IMR-90 (cell line): ENCODE data around the gene MFRP. TPM values are rescaled to one million over a fixed set of nuclear protein-coding genes. Genes with fewer than 3 reads are reported as not detected.

Experiments
- ATAC-seq: fragments of 200-7000 bp; cut with Tn5 transposase; 2 replicates; pipeline ENCODE4 v1.9.1; 2020; ENCODE audit warnings: low read depth, mild to moderate bottlenecking, moderate library complexity
- BruUV-seq: library from RNA; stranded (reverse); fragments of 400-500 nt; replicated peaks from 2 replicates; lab custom pipeline; 2021; lab: Mats Ljungman, UMichigan
- CTCF ChIA-PET: fragments of 300-600 bp; formaldehyde crosslinking; extraction: SDS; loops from one replicate; lab custom pipeline; 2021; ENCODE audit warnings: antibody characterized with exemption; lab: Yijun Ruan, JAX
- POLR2A ChIA-PET: fragments of 300-600 bp; sonication (Branson Sonifier 250); formaldehyde crosslinking; loops from one replicate; lab custom pipeline; 2022; ENCODE audit warnings: antibody characterized with exemption; ENCODE audit not compliant: unreplicated experiment; lab: Charles Lee
- DNase-seq: peaks from one replicate; pipeline ENCODE4 v3.0.0; 2013
- H2AFZ ChIP-seq: replicated peaks from 2 replicates; pipeline ENCODE3; 2013; ENCODE audit warnings: low read length, mild to moderate bottlenecking; ENCODE audit not compliant: poor library complexity
- H2AK5ac ChIP-seq: 2 replicates; pipeline ENCODE4 v1.6.1; 2013; ENCODE audit warnings: low read depth, low read length, inconsistent platforms
- H2AK9ac ChIP-seq: replicated peaks from 2 replicates; pipeline ENCODE3; 2013; ENCODE audit warnings: mild to moderate bottlenecking, low read depth, low read length, moderate library complexity; ENCODE audit not compliant: poor library complexity
- H2BK120ac ChIP-seq: 2 replicates; pipeline ENCODE4 v1.6.1; 2013; ENCODE audit warnings: low read depth, low read length, inconsistent platforms
- H2BK15ac ChIP-seq: 3 replicates; pipeline ENCODE4 v1.6.1; 2013; ENCODE audit warnings: low read depth, low read length, inconsistent platforms
- H2BK20ac ChIP-seq: 2 replicates; pipeline ENCODE4 v1.6.1; 2013; ENCODE audit warnings: low read depth, mild to moderate bottlenecking, inconsistent platforms, low read length, moderate library complexity
- H2BK5ac ChIP-seq: 2 replicates; pipeline ENCODE4 v1.6.1; 2013; ENCODE audit warnings: mild to moderate bottlenecking, low read depth, low read length, inconsistent platforms; ENCODE audit not compliant: poor library complexity, severe bottlenecking
- H3K14ac ChIP-seq: replicated peaks from 2 replicates; pipeline ENCODE4 v1.6.1; 2013; ENCODE audit warnings: low read depth, low read length, inconsistent platforms
- H3K18ac ChIP-seq: 2 replicates; pipeline ENCODE4 v1.6.1; 2013; ENCODE audit warnings: low read depth, low read length, control low read depth
- H3K23ac ChIP-seq: 2 replicates; pipeline ENCODE4 v1.6.1; 2013; ENCODE audit warnings: low read depth, low read length, inconsistent platforms
- H3K27ac ChIP-seq: 2 replicates; pipeline ENCODE4 v1.5.1; 2013; ENCODE audit warnings: mild to moderate bottlenecking, control low read depth, low read length; ENCODE audit not compliant: insufficient read depth
- H3K27me3 ChIP-seq: 2 replicates; pipeline ENCODE4 v1.6.1; 2013; ENCODE audit warnings: low read length; ENCODE audit not compliant: control insufficient read depth, insufficient read depth
- H3K36me3 ChIP-seq: 2 replicates; pipeline ENCODE4 v1.6.1; 2013; ENCODE audit warnings: low read length, mixed read lengths; ENCODE audit not compliant: control insufficient read depth, insufficient read depth
- H3K4ac ChIP-seq: 2 replicates; pipeline ENCODE4 v1.6.1; 2013; ENCODE audit warnings: low read depth, low read length, inconsistent platforms
- H3K4me1 ChIP-seq: 2 replicates; pipeline ENCODE4 v1.6.1; 2013; ENCODE audit warnings: low read length, mixed read lengths; ENCODE audit not compliant: control insufficient read depth, insufficient read depth
- H3K4me2 ChIP-seq: 2 replicates; pipeline ENCODE4 v1.6.1; 2013; ENCODE audit warnings: low read depth, mild to moderate bottlenecking, control low read depth, low read length, moderate library complexity
- H3K4me3 ChIP-seq: 2 replicates; pipeline ENCODE4 v1.5.1; 2013; ENCODE audit warnings: low read depth, mild to moderate bottlenecking, control low read depth, low read length, moderate library complexity; ENCODE audit not compliant: insufficient read depth
- H3K56ac ChIP-seq: 2 replicates; pipeline ENCODE4 v1.6.1; 2013; ENCODE audit warnings: low read length, inconsistent platforms; ENCODE audit not compliant: insufficient read depth; ENCODE audit errors: extremely low read depth
- H3K79me1 ChIP-seq, 2 experiments: 2 replicates each; pipeline ENCODE4 v1.6.1; 2013; ENCODE audit warnings: low read length in 2 of 2, inconsistent platforms in 1 of 2, low read depth in 1 of 2
- H3K9ac ChIP-seq: 2 replicates; pipeline ENCODE4 v1.6.1; 2013; ENCODE audit warnings: low read depth, low read length, control low read depth
- H3K9me1 ChIP-seq: 2 replicates; pipeline ENCODE4 v1.6.1; 2013; ENCODE audit warnings: low read length, inconsistent platforms; ENCODE audit not compliant: insufficient read depth
- H3K9me3 ChIP-seq: 2 replicates; pipeline ENCODE4 v1.6.1; 2013; ENCODE audit warnings: low read length; ENCODE audit not compliant: control insufficient read depth, insufficient read depth
- H4K20me1 ChIP-seq: 2 replicates; pipeline ENCODE4 v1.6.1; 2013; ENCODE audit warnings: low read length, inconsistent platforms; ENCODE audit not compliant: insufficient read depth
- H4K5ac ChIP-seq: 2 replicates; pipeline ENCODE4 v1.6.1; 2013; ENCODE audit warnings: mild to moderate bottlenecking, low read depth, low read length, control low read depth
- H4K8ac ChIP-seq, 2 experiments: 2 replicates each; pipeline ENCODE4 v1.6.1; 2013; ENCODE audit warnings: low read depth in 2 of 2, low read length in 2 of 2, control low read depth in 1 of 2, inconsistent platforms in 1 of 2
- H4K91ac ChIP-seq: 2 replicates; pipeline ENCODE4 v1.6.1; 2013; ENCODE audit warnings: low read depth, low read length, inconsistent platforms; ENCODE audit not compliant: insufficient read depth
- CHD1 ChIP-seq: IDR thresholded peaks from 2 replicates; pipeline ENCODE4 v1.6.1; 2012; ENCODE audit warnings: low read depth, low read length, improper control_type of control experiment
- NFE2L2 ChIP-seq: fragments of 150-350 bp; IDR thresholded peaks from 2 replicates; pipeline ENCODE4 v1.6.1; 2016; ENCODE audit warnings: low read depth, mild to moderate bottlenecking, low read length
- RAD21 ChIP-seq: IDR thresholded peaks from 2 replicates; pipeline ENCODE4 v1.6.1; 2012; ENCODE audit warnings: low read length, improper control_type of control experiment
- RFX5 ChIP-seq: IDR thresholded peaks from 2 replicates; pipeline ENCODE4 v1.8.0; 2012; ENCODE audit warnings: low read depth, mild to moderate bottlenecking, low read length, moderate library complexity
- WGBS, 2 experiments: methylation state at CpG; one replicate each; pipeline versions ENCODE4 v1.1.5 to v1.1.7; 2013; ENCODE audit warnings: missing lambda C conversion rate in 2 of 2; ENCODE audit not compliant: insufficient read length in 1 of 2; ENCODE audit errors: extremely low coverage in 2 of 2; 5-methylcytosine and 5-hydroxymethylcytosine counted together
- dilution Hi-C: fragments of 300-500 bp; cut with HindIII; formaldehyde crosslinking; loops from one replicate; pipeline ENCODE4 v1.14.3; 2018; ENCODE audit warnings: low sequenced_read_pairs; ENCODE audit not compliant: unreplicated experiment
- in situ Hi-C: fragments of 300-500 bp; cut with MboI; formaldehyde crosslinking; loops from 3 replicates; pipeline ENCODE4 v1.14.3; 2019; ENCODE audit warnings: low sequenced_read_pairs, inconsistent platforms, mixed read lengths
- intact Hi-C: fragments of 100-400 bp; cut with micrococcal nuclease; formaldehyde crosslinking; loops from 2 replicates; pipeline ENCODE4 v1.10.0; 2022
- polyA plus RNA-seq, 3 experiments: library from polyadenylated mRNA; depleted of rRNA; stranded (reverse); fragments of >200 nt; gene quantifications; 2 replicates each; pipeline ENCODE4 v1.2.3, GENCODE V29; 2012; ENCODE audit warnings: low replicate concordance in 1 of 3
- total RNA-seq: library from RNA; depleted of rRNA; stranded (reverse); fragments of >200 nt; gene quantifications from 2 replicates; pipeline ENCODE4 v1.2.3, GENCODE V29; 2012
- TF ChIP-seq, protein P1 (sequence below): conservative IDR thresholded peaks from 2 replicates; pipeline ENCODE4 v1.5.1; 2012; ENCODE audit warnings: mild to moderate bottlenecking, low read depth, low read length, improper control_type of control experiment

The MFRP gene
- total and polyA plus RNA-seq, 2 of the 4 experiments (the other 2 are of a cell fraction) = not detected

DNA sequence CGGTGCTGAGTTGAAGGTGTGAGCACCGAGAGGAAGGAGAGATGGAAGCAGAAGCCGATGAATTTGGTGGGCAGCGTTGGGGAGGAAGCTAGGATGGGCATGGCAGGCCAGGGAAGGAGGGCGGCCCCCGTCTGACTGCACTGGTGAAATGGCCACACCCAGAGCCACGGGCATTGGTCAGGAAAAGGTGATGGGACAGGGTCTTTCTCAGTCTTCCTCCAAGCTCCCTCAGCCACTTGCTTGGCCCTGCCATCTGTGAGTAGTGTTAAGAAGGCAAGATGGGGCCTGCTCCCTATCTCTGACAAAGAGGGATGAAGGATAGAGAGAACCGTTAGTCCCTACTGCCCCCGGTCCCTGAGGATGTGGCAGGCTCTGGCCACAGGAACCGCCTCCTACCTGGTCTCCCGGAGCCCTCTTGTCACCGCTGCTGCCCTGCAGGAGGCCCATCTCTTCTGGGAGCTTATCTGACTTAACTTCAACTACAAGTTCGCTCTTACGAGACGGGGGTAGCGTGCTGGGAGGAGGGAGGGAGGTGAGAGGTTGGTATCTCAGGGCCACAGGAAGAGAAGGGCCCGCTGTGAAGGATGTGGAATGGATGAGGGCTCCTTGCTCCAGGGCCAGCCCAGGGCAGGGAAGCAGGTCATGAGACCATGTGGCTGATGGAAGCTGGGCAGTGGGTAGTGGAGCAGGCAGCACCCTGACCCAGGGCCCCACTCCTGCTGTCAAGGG lies 36.4 kb downstream of the MFRP start:
- ChIA-PET POLR2A (no interaction called here), CTCF (interaction anchor here (0.6 kb wide), 1 partner anchor 27 kb away, joined by 3 read pairs; no protein-coding TSS in a partner anchor)
- peaks cover 17% of the 10 kb centered on the region; the same call in 1 of the 2 replicates for H3K9me1 ChIP-seq
- H2BK20ac ChIP-seq = no peak overlapping the region
- no peak overlapping the region for H3K4me3 ChIP-seq
- dilution Hi-C loops = no loop called here
- no peak overlapping the region for H4K91ac ChIP-seq
- no peak overlapping the region for H2AK9ac ChIP-seq
- 100% methylated on average over 3 of the region's 17 CpGs; no CpG with 5 or more reads in 1 of the 2 experiments for WGBS, 2 experiments
- no peak overlapping the region for H2BK120ac ChIP-seq
- H3K27ac ChIP-seq = no peak overlapping the region
- in situ Hi-C loops = no loop called here
- H2BK15ac ChIP-seq = no peak overlapping the region
- no peak overlapping the region for H3K18ac ChIP-seq
- H3K23ac ChIP-seq = no peak overlapping the region; the same call in 1 of the 2 replicates
- H3K14ac ChIP-seq = no peak overlapping the region
- H3K4me1 ChIP-seq = peaks cover 11% of the 10 kb centered on the region
- peaks cover 16% of the 10 kb centered on the region for H4K20me1 ChIP-seq
- H2BK5ac ChIP-seq = no peak overlapping the region
- ATAC-seq = no peak
- H3K4me2 ChIP-seq = no peak overlapping the region
- no peak for TF ChIP-seq CHD1
- TF ChIP-seq RFX5 = no peak
- TF ChIP-seq NFE2L2 = no peak
- TF ChIP-seq, protein P1, sequence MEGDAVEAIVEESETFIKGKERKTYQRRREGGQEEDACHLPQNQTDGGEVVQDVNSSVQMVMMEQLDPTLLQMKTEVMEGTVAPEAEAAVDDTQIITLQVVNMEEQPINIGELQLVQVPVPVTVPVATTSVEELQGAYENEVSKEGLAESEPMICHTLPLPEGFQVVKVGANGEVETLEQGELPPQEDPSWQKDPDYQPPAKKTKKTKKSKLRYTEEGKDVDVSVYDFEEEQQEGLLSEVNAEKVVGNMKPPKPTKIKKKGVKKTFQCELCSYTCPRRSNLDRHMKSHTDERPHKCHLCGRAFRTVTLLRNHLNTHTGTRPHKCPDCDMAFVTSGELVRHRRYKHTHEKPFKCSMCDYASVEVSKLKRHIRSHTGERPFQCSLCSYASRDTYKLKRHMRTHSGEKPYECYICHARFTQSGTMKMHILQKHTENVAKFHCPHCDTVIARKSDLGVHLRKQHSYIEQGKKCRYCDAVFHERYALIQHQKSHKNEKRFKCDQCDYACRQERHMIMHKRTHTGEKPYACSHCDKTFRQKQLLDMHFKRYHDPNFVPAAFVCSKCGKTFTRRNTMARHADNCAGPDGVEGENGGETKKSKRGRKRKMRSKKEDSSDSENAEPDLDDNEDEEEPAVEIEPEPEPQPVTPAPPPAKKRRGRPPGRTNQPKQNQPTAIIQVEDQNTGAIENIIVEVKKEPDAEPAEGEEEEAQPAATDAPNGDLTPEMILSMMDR = no peak
- no peak for TF ChIP-seq RAD21
- H3K79me1 ChIP-seq = peaks cover 9 to 38% of the 10 kb centered on the region in 2 experiments; a peak in 3 of 4 replicates
- H4K5ac ChIP-seq = no peak overlapping the region
- intact Hi-C loops = no loop called here
- H2AFZ ChIP-seq = peak overlapping the region; percentile 42
- no peak overlapping the region for H3K9ac ChIP-seq
- no peak overlapping the region for H4K8ac ChIP-seq
- no peak for DNase-seq
- H3K56ac ChIP-seq = no peak overlapping the region
- H2AK5ac ChIP-seq = no peak overlapping the region
- H3K27me3 ChIP-seq = no peaks in the 10 kb centered on the region
- peaks cover 61% of the 10 kb centered on the region for H3K36me3 ChIP-seq
- no TSS peak for BruUV-seq
- no peaks in the 10 kb centered on the region for H3K9me3 ChIP-seq
- H3K4ac ChIP-seq = no peak overlapping the region
